HG03575 (cell line): Measurements from ENCODE around the gene ALG9.
"Not testable (repeated sequence)": the region's sequence is repeated elsewhere in the genome, so short reads cannot be mapped to it uniquely, and the experiment has no call there.

Experiments used
- ATAC-seq: cut with Tn5 transposase; IDR thresholded peaks from one replicate; pipeline ENCODE4 v1.9.1; 2021; ENCODE audit not compliant: unreplicated experiment, insufficient number of reproducible peaks, low FRiP score; ENCODE audit errors: extremely low read depth

The ALG9 gene

DNA sequence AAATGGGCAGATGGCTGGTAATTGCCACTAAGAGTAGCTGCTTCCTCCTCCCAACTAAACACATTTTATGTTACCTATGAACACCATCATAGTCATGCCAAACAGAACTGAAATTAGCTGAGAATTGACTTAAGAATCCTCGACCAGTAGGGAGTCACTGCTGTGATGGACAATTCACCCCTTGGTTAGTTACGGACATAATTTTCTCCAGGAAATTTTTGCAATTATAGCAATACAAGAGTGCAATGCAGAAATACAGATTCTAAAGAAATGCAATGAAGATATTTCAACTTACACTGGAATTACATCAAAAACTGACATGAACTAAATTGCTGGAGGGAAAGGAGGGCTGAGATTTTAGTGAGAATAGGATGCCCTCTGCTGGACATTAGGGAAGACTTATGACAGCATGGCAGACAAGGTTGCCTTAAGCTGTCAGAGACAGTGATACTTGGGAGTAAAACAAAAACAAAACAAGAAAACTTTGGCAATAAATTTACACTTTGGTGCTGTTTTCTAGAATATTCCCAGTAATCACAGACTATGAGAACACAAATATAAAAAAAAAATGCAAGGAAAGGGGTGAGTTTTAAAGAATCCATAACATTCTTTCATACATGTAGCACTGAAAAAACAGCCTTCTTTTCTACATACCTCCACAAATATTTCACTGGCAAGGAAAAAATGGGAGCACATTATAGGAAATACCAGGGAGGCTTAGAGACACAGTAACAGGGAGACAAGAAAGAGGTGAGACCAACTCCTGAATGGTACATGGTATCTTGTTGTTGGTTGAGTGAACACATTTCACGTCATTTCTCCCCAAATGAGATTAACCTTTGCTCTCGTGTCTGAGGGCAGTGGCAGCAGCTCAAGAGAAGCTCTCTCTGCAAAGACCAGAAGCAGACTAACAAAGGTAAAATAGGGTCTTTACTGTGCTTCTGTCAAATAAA lies 94.0 kb downstream of the ALG9 start:
- ATAC-seq = no peak

DNA sequence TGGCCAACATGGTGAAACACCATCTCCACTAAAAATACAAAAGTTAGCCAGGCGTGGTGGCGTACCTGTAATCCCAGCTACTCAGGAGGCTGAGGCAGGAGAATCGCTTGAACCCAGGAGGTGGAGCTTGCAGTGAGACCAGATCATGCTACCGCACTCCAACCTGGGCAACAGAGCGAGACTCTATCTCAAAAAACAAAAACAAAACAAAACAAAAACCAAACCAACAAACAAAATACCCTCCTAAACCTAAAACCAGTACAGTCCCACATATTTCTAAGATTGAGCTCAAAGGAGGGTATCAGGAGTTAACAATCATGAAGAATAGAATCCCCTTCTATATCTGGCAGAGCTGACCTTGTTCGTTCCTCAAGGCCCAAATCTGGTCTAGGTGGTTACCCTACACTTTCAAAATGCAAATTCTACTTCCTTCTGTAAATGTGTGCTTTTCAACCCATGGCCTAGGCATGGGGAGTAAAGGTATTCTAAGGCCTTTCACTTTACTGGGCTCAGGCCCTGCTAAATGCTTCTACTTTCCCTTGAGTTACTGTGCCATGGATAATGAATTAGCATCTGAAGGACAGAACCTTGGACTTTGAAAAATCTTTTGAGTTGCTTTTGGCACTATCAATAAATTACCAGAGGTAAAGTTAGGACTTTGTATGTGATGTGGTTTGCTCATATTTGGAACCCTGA lies 94.8 kb downstream of the ALG9 start:
- ATAC-seq = peak; percentile 93

DNA sequence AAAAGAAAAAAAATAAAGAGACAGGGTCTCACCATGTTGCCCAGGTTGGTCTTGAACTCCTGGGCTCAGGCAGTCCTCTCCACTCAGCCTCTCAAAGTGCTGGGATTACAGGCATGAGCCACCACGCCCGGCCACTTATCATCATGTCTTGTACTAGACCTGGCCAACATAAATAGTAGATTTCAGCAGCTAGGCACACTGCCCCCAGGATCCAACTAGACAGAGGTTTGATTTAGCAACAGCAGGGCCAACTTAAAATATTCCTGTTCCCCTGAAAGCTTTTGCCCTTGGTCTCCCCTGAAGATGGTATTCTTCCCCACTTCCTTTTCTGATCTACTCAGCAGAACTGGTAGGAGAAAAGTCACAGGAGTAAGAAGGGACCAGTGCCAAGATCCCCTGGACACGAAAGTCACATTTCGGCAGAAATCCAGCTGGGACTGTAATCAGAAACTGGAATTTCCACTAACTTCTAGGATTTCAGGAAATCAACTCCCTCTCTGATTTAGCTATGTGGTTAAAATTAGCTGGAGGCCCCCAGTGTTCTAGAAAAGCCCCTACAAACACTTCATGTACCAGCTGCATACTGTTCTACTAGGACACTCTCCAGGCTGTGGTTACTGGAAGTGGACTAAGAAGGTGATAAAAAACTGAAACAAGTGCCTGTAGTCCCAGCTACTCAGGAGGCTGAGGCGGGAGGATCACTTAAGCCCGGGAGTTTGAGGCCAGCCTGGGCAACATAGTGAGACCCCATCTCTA lies 96.2 kb downstream of the ALG9 start:
- ATAC-seq = no peak

DNA sequence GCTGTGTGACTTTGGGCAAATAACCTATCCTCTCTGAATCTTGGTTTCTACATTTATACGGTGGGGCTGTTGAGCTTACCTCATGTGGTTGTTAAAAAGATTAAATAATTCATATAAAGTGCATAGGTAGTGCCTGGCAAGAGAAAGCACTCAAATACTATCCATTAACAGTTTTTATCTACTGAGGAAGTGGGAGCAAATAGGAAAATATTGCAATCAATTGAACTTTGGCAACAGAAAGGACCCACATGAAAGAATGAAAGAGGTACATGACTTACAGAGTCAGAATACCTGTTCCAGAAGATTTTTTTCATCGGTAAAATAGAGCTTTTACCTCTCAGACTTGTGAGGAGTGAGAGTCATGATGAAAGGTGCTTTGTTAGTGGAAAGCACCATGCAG lies 98.8 kb downstream of the ALG9 start:
- ATAC-seq = no peak

DNA sequence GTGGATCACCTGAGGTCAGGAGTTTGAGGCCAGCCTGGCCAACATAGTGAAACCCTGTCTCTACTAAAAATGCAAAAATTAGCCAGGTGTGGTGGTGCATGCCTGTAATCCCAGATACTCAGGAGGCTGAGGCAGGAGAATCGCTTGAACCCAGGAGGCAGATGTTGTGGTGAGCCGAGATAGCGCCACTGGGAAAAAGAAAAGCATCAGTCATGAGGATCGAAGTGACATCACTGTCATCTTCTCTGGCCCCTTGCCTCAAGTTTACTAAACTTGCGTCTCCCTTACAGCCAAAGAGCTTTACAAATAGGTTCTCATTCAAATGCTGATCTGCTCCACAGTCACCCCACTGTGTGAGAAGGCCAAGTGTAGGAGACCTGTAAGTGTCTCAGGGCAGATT lies 100.2 kb downstream of the ALG9 start:
- ATAC-seq = not testable (repeated sequence)

DNA sequence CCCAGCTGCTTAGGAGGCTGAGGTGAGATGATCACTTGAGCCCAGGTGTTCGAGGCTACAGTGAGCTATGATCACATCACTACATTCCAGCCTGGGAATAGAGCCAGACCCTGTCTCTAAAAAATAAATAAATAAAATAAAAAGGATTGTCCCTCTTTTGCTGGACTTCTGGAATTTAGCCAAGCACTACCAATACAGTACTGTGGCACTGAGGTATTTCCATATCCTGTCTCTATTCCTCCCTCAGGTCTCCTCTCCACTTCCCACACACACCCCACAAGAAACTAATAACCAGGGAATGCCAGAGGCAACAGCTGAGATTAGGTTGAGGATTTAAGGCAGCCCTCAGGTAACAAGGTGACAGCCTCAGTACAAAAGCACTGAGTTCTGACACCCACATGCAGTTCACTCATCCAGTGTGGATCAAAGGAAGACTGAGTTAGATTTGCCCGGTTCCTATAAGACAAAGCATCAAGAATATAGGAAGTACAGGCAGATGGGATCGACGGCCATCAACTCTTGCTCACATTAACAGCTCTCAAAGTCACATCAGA lies 100.7 kb downstream of the ALG9 start:
- ATAC-seq = no peak

DNA sequence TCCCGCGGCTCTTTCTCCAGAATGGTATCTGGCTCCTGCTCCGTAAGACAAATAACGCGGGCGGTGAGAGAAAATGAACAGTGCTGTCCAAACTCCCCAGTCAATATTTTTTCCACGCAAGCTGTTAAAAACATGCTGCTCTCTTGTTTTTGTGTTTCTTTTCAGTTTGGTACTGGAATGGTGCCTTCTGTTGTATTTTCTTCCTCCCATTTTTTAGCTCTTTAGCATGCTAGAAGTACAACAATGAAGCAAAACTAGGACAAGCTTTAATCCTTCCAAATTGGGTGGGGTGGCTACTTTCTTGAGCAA lies 104.6 kb downstream of the ALG9 start:
- no peak for ATAC-seq

DNA sequence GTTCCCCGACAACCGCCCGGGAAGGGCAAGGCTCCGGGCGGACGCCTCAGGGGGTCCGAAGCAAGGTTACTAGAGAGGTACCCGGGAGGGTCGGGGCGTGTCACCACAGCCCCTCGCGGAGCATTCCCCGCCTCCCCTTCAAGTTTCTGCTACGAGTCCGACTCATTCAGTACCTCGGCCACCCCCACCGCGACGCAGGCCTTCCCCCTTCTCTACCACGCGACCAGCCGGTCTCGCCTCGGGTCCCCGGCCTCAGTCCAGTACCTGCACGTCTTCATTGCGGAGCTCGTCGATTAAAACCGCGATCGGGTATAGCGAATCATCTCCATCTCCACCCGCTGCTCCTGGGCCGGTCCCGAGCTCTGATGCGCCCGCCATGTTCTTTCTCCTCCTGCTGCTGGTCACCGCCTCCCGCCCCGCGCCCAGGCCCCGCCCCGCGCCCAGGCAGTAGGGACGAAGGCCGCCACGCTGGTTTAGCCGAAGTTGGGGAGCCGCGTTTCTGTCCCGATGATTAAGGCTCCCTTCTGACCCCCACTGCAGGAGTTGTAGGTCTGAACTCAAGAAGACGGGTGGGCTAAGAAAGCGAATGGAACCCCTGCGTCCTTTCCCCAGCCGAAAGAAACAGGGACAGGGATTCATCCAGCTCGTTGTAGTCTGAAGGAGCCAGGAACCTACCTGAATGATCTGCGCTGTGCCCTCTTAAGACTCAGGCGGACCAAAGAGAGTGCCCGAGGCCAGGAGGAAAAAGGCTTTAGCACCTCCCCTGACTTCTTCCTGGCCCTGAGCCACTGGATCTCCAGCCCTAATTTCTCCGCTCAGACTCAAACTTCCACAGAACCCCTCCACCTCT lies 105.2 kb downstream of the ALG9 start, which contains the start of gene PPP2R1B:
TSS of gene PPP2R1B (minus strand) at position 406 of the 850 bp plus-strand sequence. CDS start at position 378, 28 bp downstream.
- ATAC-seq = peak; percentile 58

DNA sequence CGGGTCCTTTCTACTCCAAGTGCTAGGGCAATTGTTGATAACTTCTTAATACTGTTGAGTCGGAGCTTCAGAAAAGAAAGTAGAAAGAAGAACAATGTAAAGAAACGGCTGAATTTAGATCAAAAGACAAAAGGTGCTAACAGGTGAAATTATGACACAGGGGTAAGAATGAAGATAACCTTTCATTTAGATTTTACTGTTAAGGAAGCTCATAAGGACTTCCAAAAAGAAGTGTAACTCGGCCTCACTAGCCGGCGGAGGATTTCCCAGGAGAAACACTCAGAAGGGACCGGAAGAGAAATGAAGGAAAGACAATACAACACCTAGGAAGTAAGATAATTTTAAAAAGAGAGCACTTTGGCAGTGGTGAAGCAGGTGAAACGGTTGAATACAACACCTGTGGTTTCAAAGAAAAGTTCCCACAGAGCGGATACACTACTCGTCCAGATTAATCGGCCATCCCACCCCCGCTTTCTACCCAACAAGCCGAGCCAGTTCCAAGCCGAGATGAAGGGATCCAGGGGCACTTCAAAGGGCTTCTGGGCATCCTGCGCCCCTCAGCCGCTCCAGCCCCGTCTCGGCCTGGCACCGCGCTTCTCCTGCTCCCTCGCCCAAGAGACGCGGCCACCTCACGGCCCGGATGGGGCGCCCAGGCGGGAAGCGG lies 105.9 kb downstream of the ALG9 start:
- peak; percentile 7 for ATAC-seq

DNA sequence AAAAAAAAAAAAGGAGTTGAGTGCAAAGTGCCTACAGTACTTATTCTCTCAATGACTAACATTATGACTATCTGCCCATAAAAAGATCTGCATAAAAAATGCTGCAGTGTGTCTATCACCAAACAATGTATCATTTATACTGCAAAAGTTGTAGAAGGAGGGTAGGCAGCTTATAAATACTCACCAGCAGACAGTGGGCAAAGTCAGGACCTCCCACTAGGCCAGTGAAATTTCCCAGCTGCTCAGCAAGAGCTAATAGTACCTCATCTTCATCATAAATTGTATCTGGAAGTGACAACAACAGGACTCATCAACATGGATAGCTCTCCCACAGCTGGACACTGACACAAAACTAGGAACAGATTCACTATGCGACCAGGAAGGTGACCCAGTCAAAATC lies 106.8 kb downstream of the ALG9 start:
- ATAC-seq = no peak

DNA sequence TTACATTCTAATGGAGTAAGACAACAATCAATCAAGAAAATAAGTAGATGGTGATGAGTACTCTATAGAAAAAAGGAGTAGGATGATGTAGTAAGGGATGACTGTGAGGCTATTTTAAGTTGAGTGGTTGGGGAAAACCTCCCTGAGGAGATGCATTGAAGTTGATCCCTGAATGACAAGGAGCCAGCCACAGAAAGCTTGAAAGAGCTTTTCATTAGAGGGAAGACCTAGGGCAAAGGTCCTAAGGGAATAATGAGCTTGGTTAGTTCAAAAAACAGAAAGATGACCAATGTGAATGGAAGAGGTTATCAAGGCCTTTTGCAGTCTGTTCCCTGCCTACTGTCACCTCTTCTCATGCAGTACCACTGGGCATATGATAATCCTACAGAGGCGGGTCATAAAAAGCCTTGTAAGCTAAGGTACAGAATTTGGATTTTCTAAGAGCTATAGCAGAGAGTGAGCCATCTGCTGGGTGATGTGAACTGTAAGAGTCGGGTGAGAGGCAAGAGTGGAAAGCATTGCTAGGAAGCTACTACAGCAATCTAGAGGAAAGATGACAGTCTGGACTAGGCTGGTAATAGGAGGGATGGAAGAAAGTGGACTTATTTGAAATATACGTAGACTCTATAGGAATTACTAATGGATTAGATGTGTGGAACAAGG lies 108.3 kb downstream of the ALG9 start:
- no peak for ATAC-seq

DNA sequence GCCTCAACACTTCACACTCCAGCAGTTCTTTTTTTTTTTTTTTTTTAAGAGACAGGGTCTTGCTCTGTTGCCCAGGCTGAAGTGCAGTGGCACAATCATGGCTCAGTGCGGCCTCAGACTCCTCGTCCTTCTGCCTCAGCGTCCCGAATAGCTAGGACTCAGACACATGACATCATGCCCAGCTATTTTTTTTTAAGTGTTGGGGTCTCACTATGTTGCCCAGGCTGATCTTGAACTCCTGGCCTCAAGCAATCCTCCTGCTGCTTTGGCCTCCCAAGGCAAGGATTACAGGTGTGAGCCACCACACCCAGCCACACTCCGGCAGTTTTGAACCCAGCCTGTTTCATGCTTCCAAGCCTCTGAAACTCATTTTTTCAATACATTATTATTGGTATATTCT lies 108.9 kb downstream of the ALG9 start:
- ATAC-seq = no peak

DNA sequence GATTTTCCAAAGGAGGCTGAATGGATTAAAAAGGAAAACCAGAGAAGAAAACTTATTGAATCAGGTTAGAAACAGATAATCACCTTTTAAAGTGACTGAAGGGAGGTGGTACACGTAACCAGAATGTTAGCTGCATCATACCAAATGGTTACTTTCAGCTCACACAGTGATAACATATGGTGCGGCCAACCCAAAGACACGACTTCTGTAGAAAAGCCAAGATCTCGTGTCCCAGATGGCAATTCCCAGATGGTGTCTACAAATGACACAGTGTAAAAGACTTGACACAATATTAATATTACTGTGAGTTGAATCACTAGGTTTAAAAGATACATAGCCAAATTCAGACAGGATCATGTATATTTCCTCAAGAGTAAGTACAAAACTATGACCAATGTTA lies 110.3 kb downstream of the ALG9 start:
- ATAC-seq = no peak

DNA sequence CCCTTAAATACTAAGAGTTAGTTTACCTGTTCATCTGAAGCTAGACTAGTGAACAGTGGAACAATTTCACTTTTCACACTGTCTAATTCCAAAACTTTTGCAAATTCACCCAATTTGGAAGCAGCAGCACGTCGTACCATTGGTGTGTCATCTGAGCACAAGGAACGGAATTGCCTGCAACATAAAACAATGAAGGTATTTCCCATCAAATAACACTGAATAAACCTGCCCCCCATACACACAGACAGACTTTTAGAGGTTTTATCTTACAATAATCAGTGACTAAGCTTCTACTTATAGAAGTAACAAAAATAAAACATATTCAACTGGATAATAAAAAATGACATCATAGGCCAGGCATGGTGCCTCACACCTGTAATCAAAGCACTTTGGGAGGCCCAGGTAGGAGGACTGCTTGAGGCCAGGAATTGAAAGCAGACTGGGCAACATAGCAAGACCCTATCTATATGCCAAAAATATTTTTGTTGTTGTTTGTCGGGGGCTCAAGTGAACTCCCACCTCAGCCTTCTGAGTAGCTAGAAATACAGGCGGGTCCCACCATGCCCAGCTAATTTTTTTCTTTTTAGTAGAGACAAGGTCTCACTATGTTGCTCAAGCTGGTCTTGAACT lies 111.5 kb downstream of the ALG9 start:
- ATAC-seq = no peak

DNA sequence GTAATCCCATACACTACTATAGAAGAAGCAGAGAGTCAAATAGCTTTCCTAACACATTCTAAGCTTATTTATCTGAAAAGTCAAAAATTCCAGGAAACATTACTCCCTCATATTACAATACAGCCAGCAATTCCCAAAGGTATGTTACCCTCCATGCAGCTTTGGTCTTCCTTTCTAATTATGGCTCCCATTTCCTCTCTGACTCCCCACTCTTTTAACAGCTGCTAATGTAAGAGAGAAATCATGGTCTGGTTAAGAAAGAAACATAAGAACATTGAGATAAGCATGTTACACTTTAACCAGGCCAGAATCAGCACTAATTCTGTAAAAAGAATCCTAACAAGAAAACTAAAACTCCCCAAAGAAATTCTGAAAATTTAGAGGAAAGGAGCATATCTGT lies 112.0 kb downstream of the ALG9 start:
- ATAC-seq = no peak

DNA sequence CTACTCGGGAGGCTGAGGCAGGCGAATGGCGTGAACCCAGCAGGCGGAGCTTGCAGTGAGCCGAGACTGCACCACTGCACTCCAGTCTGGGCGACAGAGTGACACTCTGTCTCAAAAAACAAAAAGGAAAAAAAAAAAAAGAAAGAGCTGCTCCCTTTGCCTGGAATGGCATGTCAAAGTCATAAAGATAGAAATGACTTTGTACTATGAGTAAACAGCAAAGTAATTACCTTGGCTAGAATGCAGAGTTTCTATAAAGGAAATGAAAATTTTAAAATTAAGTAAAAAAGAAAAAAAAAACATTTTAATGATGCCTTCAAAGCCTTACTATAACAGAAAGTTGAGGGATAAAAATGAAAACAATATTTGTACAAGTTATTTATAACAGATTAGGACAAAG lies 115.3 kb downstream of the ALG9 start:
- ATAC-seq = no peak

DNA sequence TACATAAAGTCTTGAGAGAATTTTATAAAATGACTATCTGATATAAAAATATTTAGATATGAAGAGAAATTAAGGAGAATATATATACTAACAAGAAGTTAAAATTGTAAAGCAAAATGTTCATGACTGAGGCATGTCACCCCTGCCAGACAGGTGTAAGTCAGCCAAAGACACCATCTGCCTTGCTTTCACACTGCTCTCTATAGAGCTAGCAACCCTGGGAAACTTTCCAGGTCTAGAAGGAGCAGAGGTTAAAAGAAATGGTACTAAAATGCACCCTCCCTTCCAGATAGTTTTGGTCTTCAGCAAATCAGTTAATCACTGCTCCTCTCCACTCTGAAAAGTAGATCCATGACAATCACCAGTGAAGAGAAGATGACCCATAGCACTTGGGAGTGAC lies 121.7 kb downstream of the ALG9 start:
- ATAC-seq = no peak
